Cardiac muscle cell (in vitro differentiated cells and primary cell): ENCODE measurements around the gene NKX3-2. TPM values are rescaled to one million over a fixed set of nuclear protein-coding genes. Genes with fewer than 3 reads are reported as not detected.

Experiments
- DNase-seq, 2 donors: peaks; one replicate each; pipeline versions ENCODE4 v3.0.0 to v3.0.0-alpha.2; 2010 to 2017; ENCODE audit warnings: low read depth in 1 of 2, low spot score in 1 of 2
- H3K27ac ChIP-seq: fragments of 200-600 bp; sonication (generic); 2 replicates; pipeline ENCODE4 v1.5.1; 2016
- H3K27me3 ChIP-seq: fragments of 200-600 bp; sonication (generic); 2 replicates; pipeline ENCODE4 v1.6.0; 2016; ENCODE audit warnings: control low read depth
- H3K36me3 ChIP-seq: fragments of 200-600 bp; sonication (generic); 2 replicates; pipeline ENCODE4 v1.5.1; 2016; ENCODE audit warnings: control low read depth
- H3K4me1 ChIP-seq: fragments of 200-600 bp; sonication (generic); 2 replicates; pipeline ENCODE4 v1.8.1; 2017; ENCODE audit warnings: low read depth, mild to moderate bottlenecking, mixed run types
- H3K4me3 ChIP-seq: fragments of 200-600 bp; sonication (generic); 2 replicates; pipeline ENCODE4 v1.5.1; 2016; ENCODE audit warnings: mild to moderate bottlenecking
- H3K9me3 ChIP-seq: fragments of 200-600 bp; sonication (generic); 2 replicates; pipeline ENCODE4 v1.5.1; 2017; ENCODE audit warnings: low read depth, mild to moderate bottlenecking, control low read depth
- polyA plus RNA-seq: library from polyadenylated mRNA; unstranded; fragments of >200 nt; fragmentation: Nextera tagmentation; extraction: Ambion mirVana; gene quantifications from 2 replicates; pipeline ENCODE4 v1.2.1, GENCODE V29; 2016
- total RNA-seq: library from RNA; depleted of rRNA; stranded (reverse); fragments of >200 nt; gene quantifications from 2 replicates; pipeline ENCODE4 v1.2.3, GENCODE V29; 2016
- TF ChIP-seq, protein P1 (sequence below): IDR thresholded peaks from 2 replicates; pipeline ENCODE4 v1.5.1; 2012; ENCODE audit warnings: low read depth, mild to moderate bottlenecking, low read length

NKX3-2 gene
- total and polyA plus RNA-seq, 2 experiments from 2014 or later = 0.45 TPM; not detected in 1

DNA sequence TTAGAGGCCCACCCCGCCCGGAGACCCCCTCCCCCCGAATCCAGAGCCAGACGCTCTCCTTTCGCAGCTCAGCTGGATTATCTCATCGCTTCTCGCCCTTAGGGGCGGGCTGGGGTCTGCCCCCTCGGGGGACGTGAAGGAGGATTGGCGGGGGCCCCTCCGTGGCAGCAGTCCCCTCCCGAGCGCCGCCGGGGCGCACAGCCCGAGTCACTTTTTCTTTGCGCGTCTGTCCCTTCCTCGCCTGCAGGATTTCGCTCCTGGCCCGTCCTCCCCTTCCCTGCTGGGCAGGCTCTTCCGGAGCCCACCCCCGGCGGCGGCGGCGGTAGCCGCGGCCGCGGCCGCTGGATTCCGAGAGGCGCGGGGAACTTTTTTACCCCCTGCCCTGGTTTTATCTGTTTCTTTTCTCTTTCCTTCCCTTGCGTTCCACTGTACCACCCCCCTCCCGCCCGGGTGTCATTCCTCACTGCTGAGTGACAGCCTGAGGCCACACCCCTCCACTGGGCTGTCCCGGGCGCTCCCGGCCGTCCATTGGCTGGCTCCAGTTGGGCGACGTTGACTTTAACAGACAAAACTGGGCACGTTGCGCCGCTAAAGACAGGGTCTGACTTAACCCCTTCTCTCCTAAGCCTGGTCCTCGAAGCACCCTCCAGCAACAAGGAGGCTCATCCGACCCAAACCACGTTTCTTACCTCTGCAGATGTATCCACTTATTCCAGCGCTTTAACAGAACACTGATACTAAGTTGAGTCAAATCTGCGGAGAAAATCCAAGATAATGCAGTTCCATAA is 492 bp upstream of the NKX3-2 start:
- no peak overlapping the region for H3K27ac ChIP-seq
- TF ChIP-seq, protein P1, sequence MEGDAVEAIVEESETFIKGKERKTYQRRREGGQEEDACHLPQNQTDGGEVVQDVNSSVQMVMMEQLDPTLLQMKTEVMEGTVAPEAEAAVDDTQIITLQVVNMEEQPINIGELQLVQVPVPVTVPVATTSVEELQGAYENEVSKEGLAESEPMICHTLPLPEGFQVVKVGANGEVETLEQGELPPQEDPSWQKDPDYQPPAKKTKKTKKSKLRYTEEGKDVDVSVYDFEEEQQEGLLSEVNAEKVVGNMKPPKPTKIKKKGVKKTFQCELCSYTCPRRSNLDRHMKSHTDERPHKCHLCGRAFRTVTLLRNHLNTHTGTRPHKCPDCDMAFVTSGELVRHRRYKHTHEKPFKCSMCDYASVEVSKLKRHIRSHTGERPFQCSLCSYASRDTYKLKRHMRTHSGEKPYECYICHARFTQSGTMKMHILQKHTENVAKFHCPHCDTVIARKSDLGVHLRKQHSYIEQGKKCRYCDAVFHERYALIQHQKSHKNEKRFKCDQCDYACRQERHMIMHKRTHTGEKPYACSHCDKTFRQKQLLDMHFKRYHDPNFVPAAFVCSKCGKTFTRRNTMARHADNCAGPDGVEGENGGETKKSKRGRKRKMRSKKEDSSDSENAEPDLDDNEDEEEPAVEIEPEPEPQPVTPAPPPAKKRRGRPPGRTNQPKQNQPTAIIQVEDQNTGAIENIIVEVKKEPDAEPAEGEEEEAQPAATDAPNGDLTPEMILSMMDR = no peak

DNA sequence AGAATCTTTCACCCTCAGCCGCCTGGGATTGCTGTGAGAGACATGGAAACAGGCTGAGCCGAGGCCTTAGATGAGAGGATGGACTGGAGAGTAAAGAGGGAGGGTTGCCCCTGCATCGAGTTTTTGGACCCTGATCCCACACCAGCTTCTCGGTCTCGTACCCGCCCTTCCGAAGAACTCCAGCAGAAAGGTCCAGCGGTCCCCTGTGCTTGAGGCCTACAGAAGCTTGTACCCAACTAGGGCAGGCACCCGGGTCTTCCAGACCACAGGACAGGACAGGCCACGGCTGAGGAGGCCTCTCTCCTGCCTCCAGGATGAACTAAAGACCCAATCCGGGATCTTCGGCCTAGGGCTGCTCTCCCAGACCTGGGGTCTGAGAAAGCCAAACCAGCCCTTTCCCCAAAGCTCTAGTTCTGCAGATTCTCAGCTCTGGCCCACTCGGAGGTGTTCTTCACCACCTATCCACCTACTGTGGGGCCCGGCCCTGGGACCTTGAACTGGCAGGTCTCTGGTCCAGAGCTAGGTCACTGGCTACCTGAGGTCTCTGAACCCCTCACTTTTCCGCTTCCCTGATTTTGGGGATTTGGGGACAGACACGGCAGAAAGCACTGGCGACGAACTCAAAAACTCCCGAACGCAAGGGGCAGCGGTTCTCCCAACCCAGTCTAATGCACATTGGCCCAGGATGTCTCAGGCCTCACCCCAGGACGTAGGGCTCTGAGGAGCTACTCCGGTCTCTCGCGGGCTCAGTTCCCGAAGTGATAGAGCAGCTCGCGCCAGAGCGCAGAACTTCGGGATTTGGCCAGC is 1.1 kb downstream of the NKX3-2 start:
- Histone ChIP-seq H3K9me3 (no peaks in the 10 kb centered on the region), H3K4me3 (peak overlapping the region; percentile 85), H3K27me3 (peaks cover 96% of the 10 kb centered on the region), H3K36me3 (no peaks in the 10 kb centered on the region), H3K27ac (no peak overlapping the region), H3K4me1 (peaks cover 8% of the 10 kb centered on the region)
- TF ChIP-seq, protein P1 = no peak
- no peak for DNase-seq

More for the DNA sequence above, 492 bp upstream of the NKX3-2 start:
- Histone ChIP-seq H3K4me3 (peak overlapping the region; percentile 85), H3K27me3 (peaks cover 95% of the 10 kb centered on the region), H3K36me3 (no peaks in the 10 kb centered on the region), H3K4me1 (peaks cover 5% of the 10 kb centered on the region), H3K9me3 (no peaks in the 10 kb centered on the region)
- DNase-seq = peak; percentile 72 to 86

DNA sequence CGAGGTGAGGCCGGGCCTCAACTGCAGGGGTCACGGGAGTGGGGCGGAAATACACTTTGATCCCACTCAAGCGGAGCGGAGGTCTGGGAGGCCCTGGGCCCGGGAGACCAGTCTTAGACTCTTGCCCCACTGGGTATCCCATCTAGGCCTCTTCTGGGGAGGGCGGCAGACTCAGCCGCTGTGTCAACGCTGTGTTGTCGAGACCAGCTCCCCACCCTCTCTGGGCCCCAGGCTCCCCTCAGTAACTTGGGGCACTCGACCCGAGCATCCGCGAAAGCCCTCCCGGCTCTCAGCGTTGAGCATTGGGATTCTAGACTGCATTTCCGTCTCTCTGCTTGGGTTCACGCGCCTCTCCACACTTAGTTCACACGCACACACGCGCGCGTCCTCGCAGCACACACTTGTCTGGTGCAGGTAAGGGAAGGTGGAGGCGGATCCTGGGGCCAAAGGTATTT is 1.7 kb downstream of the NKX3-2 start:
- no peaks in the 10 kb centered on the region for H3K36me3 ChIP-seq
- TF ChIP-seq, protein P1 = no peak
- no peak overlapping the region for H3K27ac ChIP-seq
- DNase-seq = no peak
- peaks cover 96% of the 10 kb centered on the region for H3K27me3 ChIP-seq
- no peak overlapping the region for H3K4me3 ChIP-seq
- no peaks in the 10 kb centered on the region for H3K9me3 ChIP-seq
- peaks cover 8% of the 10 kb centered on the region for H3K4me1 ChIP-seq

DNA sequence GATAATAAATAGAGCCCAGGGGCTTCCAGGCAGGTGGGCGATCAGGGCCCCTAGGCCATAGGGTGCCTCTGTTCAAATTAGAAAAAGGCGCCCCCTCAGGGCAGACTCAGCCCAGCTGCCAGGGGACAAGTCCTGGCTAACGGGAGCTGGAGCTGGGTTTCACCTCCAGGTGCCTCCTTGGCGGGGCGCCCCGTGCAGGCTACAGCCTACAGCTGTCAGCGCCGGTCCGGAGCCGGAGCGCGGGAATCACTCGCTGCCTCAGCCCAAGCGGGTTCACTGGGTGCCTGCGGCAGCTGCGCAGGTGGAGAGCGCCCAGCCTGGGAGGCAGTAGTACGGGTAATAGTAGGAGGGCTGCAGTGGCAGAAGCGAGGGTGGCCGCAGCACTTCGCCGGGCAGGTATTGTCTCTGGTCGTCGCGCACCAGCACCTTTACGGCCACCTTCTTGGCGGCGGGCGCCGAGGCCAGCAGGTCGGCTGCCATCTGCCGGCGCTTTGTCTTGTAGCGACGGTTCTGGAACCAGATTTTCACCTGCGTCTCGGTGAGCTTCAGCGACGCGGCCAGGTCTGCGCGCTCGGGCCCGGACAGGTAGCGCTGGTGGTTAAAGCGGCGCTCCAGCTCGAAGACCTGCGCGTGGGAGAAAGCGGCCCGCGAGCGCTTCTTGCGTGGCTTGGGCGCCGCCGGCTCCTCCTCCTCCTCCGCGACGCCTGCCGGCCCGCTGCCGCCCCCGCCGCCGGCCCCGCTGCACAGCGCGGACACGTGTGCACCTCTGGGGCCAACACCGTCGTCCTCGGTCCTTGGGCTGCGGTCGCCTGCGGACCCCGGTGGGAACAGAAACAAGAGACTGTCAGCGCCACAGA is 2.4 kb downstream of the NKX3-2 start:
- Histone ChIP-seq H3K27ac (no peak overlapping the region), H3K9me3 (no peaks in the 10 kb centered on the region), H3K36me3 (no peaks in the 10 kb centered on the region), H3K4me1 (peaks cover 8% of the 10 kb centered on the region), H3K27me3 (peaks cover 96% of the 10 kb centered on the region), H3K4me3 (peak overlapping the region; percentile 16)
- TF ChIP-seq, protein P1 = peak; percentile 24
- DNase-seq = no peak

DNA sequence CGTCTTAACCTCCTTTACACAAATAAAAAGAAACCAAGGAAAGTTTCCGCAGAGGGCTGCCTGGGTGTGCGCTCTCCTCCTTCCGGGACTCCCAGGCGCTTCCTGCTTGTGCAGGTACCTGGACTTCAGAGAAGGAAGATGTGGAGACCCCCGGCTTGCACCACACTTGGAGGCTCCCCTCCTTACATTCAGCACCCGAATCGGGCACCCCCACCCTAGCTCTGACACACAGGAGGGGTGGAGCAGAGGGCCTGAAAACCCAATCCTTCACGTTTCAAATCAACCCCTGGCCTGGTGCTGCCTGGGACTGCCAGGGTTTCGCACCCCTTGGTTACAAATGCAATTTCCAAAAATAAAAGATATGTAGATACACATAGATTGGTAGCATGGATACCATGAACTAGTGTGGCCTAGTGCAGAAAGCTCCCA is 3.1 kb downstream of the NKX3-2 start:
- H3K4me1 ChIP-seq = peaks cover 8% of the 10 kb centered on the region
- H3K9me3 ChIP-seq = no peaks in the 10 kb centered on the region
- H3K4me3 ChIP-seq = no peak overlapping the region
- no peak overlapping the region for H3K27ac ChIP-seq
- H3K36me3 ChIP-seq = no peaks in the 10 kb centered on the region
- DNase-seq = no peak
- H3K27me3 ChIP-seq = peaks cover 96% of the 10 kb centered on the region
- TF ChIP-seq, protein P1 = no peak
